Measurements from ENCODE around the gene SIRPB1.
"Not testable (repeated sequence)": the region's sequence is repeated elsewhere in the genome, so short reads cannot be mapped to it uniquely, and the experiment has no call there.

SIRPB1 gene

GRCh38 chr20:1588533-1589460 is 31.0 kb downstream of the SIRPB1 start:
- DNase-seq (ENCODE audit: low spot score) = no peak

- no peak for DNase-seq (ENCODE audit: low spot score)
These were observed 31.9 kb downstream of the SIRPB1 start for GRCh38 chr20:1587781-1588532.

GRCh38 chr20:1579488-1579887 is 40.3 kb downstream of the SIRPB1 start:
- DNase-seq (ENCODE audit: low spot score) = no peak

- DNase-seq (ENCODE audit: low spot score) = no peak
These were observed 41.9 kb downstream of the SIRPB1 start for GRCh38 chr20:1577906-1578305.

- DNase-seq (ENCODE audit: low spot score) = not testable (repeated sequence)
These were observed 42.5 kb downstream of the SIRPB1 start for GRCh38 chr20:1577313-1577712.

- DNase-seq (ENCODE audit: low spot score) = no peak
These were observed 43.2 kb downstream of the SIRPB1 start for GRCh38 chr20:1576641-1577040.

GRCh38 chr20:1576003-1576402 is 43.8 kb downstream of the SIRPB1 start:
- DNase-seq (ENCODE audit: low spot score) = not testable (repeated sequence)

GRCh38 chr20:1571583-1571982 is 48.2 kb downstream of the SIRPB1 start:
- DNase-seq (ENCODE audit: low spot score) = not testable (repeated sequence)

All from left forelimb (tissue), 1 donor.